NCI-H748 treated with DMSO at 0.1 percent for 48 hours (cell line): Measurements from ENCODE around the gene KDM6B.

Experiments used
- DNase-seq: peaks from one replicate; lab custom pipeline; 2025; lab: John Stamatoyannopoulos, UW

The KDM6B gene

DNA sequence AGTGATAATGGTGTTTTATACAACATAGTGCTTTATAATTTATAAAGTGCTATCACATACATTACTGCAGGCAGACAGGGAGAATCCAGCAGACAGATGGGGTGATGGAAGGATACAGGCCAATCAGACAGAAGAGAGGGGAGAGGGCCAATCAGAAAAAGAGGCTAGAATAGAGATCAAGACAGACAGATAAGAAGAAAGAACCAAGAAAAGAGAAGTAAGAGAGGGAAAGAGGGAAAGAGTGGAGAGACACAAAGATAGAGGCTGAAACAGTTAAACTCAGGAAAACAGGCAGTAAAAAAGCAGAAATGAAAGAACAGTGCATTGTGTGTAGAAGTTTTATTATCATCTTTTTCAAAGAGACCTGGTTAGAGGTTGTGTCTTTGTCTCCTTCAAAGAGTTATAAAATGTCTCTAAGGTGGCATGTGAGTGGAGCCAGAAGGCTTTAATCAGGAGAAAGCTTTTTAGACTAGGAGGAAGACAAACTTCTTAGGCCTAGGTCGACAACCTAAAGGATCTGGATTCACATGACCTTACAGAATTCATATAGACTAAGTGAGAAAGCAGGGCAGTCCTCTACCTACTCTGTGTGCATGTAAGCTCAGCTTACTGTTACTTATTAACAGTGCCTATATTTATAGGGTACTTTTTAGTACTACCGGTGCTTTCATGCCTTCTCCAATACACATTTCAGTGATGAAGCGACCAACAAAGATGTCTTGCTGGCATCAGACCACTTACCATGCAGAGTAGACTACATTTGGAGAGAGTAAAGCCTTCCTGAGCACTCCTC lies 46.3 kb downstream of the KDM6B start:
- DNase-seq: no peak

DNA sequence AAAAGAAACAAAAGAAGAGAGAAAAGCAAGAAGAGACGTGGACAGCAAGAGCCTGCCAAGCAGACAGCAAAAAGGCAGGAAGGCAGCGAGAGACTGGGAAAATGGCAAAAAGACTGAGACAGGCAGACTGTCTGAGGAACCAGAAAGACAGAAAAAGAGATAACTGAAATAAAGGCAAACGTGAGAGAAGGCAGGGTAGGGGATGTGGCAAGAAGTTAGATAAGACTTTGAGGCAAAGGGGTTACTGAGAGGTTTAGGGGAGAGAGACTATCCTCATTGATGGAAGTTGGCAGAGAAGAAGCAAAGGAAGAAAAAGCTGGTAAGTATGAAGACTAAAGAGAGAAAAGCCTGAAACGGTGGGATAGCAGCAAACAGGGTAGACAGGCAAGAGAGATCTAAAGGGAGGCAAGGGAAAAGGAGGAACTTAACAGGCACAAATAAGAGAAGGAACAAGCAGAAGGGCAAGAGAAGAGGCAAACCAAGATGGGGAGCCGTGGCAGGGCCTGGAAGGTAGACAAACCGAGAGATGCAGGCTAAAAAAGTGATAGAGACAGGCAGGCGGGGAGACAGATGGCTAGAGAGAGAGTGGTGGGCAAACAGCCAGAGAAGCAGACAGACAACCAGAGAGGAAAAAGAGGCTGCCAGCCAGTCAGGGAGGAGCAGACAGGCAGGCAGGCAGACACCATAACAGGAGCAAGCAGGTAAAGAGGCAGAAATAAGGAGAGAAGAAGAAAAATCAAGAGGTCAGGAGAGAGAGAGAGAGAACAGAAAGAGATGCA lies 47.4 kb downstream of the KDM6B start:
- DNase-seq: no peak

DNA sequence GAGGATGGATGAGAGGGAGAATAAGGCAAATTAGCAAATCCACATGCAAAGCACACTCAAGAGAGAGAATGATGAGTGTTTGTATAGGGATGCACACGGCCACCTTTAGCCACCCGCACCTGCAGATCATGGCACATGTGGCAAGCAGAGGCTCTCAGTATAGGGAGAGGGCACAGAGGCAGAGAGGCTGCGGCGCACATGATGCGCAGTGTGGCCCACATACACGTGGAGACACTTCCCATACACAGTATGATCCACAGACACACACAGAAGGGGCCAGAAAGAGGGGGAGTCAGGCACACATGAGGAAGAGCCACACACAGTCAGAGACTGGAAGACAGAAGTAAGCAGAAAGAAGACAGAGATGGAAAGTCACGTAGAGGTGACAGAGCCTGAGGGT lies 48.1 kb downstream of the KDM6B start:
- no peak for DNase-seq

DNA sequence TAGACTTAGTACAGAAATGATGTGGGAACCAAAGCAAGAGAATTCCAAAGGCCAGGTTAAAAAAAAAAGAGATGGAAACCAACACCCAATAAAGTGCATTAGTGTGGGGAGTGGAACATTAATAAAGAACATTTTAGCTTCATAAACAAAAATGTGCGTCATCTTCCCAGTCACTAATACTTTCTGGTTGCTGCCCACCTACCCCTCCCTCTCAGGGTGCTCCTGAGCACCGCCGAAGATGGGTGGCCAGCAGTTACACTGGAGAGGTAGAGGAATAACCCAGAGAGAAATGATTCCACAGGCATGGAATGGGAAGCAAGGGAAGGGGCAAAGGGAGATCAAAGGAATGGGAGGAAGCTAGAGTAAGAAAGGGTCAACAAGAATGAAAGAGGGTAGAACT lies 48.6 kb downstream of the KDM6B start:
- DNase-seq: no peak
